HG03520 (cell line): Measurements from ENCODE around the gene SAFB.
"Not testable (repeated sequence)": the region's sequence is repeated elsewhere in the genome, so short reads cannot be mapped to it uniquely, and the experiment has no call there.

Experiments
- ATAC-seq: cut with Tn5 transposase; IDR thresholded peaks from one replicate; pipeline ENCODE4 v1.9.1; 2021; ENCODE audit warnings: mild to moderate bottlenecking, moderate library complexity; ENCODE audit not compliant: unreplicated experiment

SAFB gene

DNA sequence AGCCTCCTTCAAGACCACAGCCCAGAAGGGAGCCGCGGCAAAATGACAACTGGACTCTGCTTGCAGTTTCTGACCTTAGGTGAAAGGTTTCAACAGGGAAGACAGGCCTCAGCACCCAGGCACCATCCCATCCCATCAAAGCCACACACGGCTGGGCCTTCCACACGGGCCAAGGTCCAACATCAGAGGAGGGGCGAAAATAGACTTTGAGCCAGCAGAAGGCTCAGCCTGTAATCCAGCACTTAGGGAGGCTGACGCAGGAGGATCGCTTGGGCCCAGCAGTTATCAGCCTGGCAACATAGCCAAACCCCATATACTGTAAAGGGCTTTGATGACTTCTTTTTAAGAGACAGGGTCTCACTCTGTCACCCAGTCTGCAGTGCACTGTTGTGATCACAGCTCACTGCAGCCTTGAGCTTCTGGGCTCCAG, 28.3 kb upstream of the SAFB start:
- ATAC-seq: no peak

DNA sequence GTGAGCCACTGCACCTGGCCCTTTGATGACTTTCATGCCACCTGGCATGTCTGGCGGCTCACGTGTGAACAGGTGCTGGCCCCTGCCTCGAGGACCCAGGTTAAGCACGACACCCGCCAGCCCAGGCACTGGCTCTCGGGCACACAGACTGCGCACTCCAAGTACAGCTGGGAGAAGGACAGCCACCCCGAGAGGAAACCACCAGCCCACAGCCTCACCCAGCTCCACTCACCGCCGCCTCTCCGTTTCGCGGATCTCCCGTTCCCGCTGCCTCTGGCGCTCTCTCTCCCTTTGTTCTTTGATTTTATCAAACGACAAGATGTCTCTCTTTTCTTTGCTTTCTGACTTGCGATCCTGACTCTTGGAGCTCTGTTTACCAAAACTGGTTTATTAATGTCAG, 27.8 kb upstream of the SAFB start:
- ATAC-seq: no peak

DNA sequence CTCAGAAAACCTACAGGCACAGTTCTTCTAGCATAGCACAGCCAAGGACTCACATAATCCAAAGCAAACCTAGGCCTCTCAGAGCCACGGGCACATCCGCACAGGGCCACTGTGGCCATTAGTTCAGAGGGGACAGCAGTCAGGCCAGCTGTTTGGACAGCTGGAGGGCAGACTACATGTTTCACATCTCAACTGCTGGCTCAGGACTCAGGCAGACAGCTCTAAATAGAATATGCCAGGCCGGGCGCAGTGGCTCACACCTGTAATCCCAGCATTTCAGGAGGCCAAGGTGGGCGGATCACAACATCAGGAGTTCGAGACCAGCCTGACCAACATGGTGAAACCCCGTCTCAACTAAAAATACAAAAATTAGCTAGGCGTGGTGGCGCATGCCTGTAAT, 27.1 kb upstream of the SAFB start:
- ATAC-seq: no peak

DNA sequence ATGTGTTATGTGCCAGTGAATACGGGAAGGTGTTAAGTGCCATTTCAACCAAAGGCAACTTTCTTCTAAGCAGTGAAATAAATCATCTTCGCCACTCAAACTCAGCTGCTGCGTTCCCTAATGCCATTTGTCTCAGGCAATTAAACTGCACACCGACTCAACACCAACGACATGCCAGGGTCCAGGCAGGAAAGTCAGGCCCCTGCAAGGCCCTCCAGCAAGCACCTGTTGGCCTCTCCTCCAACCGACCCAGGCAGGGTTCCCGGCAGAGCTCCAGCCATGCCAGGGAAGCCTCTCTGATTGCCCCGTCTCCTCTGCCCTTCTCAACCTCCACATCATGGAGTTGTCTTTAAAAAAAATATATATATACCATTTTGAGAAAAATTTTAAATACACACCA, 22.1 kb upstream of the SAFB start:
- ATAC-seq: no peak

DNA sequence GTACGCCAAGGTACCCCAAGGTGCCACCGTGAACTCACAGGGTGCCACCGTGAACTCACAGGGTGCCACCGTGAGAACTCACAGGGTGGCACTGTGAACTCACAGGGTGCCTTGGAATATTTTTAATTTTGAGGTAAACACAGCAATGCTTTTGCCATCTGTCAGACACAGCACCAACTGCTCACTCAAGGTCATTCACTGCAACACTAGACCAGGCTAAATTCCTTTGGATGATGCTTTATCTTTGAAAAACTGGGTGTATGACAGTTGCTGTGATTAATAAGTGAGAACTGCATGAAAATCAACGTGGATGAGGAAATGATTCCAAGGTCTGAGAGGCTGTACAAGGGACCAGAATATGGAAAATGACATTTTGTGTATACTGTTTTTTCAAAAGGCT, 19.3 kb upstream of the SAFB start:
- ATAC-seq: no peak

DNA sequence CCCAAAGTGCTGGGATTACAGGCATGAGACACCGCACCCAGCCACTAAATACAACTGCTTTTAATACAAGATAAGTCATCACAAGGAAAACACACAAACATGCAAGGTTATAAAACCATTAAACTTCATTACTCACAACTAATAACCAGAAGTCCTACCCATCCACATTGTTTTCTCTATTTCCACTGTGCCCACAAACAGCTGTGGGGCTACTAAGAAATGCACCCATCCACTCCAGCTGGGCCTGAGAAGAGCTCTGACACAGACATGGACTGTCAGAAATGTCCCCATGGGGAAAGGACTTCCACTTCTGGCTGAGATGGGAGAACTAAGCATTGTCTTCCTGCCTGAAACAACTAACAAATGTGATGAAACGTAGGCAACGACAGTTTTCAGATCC, 17.5 kb upstream of the SAFB start:
- ATAC-seq: no peak

DNA sequence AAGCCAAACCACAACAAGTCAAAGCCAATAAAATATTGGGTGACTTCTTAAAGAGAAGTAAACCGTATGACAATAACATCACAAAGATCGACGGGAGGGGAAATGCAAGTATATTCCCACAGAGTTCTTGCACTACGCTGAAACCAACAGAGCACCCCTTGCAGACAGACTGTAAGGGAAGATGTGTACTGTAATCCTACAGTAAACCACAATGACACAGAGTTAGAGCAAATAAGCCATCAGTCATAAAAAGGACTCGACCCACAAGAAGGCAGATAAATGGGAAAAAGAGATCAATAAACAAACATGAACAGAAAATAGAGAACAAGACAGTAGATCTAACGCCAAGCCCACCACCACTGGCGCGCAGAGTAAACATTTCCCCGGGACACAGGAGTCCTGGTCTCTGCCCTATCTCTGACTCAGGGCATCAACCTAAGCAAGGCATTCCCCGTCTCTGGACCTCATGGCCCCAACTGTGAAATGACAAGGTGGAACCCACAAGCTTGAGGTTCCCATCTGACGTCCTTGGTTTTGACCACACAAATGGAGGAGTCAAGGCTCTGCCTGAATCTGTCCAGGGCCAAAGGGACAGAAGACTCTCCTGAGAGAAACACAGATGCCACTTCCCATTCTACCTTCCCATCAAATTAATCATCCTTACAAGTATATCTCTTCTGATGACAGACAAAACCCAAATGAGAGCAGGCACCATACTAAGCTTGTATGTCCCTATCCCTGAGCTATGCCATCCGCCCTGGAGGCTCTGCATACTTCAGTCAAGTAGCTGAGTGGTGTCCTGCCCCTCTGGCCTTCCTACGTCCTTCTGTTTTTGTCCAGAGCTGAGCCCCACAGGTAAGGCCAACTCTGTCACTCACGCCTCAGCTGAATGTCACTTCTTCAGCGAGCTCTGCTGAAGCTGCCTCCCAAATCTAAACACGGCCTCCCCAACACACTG, 15.3 kb upstream of the SAFB start:
- ATAC-seq: no peak

DNA sequence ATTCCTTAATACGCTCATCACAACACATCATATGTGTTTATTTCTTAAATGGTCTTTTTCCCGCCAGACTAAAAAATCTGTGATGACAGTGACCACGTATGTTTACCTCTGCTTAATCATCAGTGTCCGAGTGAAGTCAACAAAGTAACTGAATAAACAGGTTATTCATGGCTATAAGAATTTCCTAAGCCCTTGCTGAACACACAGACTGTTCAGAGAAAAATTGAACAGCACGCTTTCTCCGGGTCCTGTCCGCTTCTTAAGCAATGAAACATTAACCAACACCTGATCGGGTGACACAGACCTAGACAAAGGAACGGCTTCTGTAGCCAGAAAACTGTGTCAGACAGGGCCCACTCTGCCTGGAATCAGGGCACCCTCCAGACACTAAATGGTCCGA, 14.6 kb upstream of the SAFB start:
- ATAC-seq: no peak

DNA sequence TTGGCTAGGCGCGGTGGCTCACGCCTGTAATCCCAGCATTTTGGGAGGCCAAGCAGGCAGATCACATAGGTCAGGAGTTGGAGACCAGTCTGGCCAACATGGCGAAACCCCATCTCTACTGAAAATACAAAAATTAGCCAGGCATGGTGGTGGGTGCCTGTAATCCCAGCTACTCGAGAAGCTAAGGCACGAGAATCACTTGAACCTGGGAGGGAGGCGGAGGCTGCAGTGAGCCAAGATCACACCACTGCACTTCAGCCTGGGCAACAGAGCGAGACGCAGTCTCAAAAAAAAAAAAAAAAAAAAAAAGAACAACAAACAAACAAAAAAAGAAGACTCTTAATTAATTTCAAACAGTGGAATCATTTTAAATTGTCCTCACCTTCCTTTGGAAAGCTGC, 14.1 kb upstream of the SAFB start:
- ATAC-seq: not testable (repeated sequence)

DNA sequence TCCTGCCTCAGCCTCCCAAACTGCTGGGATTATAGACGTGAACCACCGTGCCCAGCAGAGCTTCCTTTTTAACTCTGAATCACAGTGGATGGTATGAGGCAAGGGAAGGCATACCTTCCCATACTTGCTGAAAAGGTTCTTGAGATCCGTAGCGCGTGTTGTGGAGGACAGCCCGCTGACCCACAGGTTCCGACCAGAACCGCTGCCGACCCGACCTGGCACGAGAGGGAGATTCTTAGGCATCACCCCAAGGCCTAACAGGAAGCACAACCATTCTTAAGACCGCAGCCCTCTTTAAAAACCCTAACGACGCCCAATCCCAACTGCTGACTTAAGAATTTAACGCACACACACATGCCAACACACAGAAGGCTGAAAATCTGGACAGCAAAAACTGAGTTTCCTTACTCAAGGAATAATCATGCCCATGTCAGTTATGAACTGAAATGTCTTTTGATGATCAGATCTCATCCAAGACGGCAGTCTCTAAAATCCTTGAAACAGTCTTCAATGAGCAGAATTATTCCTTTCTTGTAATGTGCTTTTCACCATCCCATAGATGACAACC, 12.9 kb upstream of the SAFB start:
- no peak for ATAC-seq

DNA sequence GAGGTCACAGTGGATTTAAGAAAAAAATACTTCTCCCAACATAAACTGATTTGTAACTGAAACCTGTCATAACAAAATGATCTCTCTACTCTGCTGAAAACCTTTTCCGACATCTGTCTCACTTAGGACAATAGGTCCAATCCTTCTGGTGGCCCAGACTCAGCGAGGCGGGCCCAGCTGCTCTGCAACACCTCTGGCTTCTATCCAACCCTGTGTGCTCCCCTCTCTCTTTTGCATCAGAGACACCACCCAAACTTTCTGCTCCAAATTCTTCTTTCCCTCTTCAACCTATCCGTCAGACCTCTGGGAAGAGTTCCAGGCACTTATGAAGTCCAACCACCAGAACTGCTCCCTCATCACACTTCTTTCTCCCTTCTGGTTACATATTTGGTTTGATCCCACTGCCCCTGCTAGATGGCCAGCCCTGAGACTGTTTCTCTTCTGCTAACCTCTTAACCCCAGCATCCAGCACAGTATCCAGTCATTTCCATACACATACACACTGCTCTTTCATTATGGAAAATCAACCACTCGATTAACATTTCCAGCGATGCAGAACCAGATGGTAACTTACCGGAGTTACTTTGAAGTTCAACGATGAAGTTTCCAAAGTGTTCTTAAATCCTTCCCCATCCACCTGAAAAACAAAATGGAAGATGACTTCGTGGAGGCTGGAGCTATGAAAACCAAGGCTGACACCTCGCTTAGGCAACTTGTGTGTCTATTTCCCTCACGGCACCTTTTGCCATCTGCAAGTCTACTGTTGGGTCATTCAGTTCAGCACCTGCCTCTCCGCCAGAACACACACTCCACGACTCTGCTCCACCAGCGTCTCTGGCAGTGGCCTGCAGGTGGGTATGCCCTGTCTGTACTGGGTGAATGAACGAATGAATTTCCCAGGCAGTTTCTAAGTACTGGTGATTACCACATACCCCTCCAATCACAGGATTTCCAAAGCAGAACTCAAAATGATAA, 9.7 kb upstream of the SAFB start:
- no peak for ATAC-seq

DNA sequence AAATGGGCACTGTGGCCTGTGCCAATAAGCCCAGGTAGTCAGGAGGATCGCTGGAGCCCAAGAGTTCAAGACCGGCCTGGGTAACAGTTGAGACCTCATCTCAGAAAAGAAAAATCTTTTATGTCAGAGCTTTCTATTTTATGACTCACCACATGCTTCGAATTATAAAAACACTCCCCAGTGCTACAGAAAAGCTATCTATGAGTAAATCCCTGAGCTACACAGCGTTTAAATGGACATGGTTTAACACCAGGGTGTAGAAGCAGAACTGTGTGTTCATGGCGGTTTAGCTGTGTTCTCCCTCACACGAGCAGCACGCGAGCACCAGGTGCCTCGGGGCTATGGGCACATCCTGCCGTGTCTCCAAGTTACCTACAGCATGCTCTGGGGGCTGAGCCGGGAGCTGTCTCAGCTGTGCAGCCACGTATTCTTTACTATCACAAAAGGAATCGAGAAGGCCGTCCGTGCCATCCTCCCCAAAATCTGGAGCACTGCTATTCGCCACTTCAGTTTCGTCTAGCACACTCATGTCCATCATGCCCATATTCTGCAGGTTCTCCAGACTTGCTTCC, 7.0 kb upstream of the SAFB start:
- no peak for ATAC-seq

DNA sequence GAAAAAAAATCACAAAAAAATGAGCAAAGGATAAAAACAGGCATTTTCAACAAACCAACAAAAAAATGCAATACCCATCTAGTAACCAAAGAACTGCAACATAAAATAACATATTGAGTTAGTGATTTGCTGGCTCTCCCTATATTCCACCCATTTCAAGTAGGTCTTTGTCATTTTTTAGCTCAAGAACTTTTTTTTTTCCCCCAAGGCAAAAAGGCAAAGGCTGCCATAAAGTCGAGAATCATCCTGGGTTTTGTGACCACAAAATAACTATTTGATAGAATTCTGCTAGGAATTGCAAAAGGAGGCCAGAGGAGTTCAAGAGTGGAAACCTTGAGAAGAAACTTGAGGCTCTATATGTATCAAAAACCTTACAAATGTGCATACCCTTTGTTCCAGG, 5.8 kb upstream of the SAFB start:
- ATAC-seq: no peak

DNA sequence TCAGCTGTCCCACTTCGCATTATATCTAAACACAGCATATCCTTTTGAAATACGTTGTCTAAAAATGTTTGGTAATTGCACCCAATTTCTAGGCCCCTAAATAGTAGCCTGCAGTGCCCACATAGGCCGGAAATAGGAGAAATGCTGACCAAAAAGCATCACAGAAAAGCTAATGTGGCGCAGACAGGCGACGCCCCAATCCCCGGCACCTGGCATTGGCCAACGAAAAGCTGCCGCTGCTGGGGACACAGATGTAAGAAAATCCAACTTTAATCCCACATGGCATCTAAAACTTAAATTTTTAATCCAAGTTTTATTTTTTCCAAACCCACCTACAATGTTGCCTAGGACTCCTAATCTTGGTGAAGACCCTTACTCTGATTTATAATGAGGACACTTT, 4.3 kb upstream of the SAFB start:
- no peak for ATAC-seq

DNA sequence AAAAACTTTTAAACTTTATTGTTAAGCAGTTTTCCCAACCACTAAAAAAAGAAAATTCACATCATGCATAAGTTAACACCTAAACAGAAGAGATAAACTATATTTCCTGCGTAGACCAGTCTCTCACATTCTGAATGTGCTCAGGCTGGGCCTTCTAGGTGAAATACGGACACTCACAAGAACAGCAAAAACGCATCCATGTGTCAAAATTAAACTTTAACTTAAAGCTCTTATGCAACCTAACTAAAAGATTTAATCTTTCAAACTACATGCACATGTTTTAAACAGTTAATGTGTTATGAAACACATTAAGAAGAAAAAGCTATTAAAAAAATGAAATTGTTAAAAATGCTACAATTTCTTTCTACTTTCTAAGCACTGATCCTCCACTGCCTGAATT, 2.9 kb upstream of the SAFB start:
- ATAC-seq: no peak

DNA sequence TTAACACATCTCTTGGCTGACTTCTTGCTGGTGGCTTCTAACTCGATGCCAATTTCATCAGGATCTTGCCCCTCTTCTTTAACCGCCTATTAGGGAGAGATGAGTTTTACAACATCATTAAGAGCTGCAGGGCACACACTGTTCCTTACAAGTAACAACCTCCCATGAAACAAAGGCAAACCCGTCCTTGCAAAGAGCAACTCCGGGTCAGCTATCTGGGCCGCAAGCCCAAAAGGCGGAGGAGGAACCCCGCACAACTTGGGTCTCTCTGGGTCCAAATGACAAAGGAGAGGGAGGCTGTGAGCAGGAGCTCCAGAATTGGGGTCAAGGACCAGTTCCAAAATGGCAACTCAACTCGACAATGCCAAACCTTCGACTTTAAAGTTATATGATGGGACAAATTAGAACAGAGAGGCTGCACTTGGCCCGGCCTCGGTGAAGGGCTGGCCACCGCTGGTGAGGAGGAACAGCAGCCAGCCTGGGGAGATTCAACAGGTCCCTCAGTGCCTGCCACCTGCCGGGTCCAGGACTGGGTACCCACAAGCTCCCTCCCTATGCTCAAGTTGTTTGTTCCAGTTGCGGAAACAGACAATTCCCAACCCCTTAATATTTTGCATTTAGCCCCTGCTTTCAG, 1.5 kb upstream of the SAFB start:
- ATAC-seq: no peak

DNA sequence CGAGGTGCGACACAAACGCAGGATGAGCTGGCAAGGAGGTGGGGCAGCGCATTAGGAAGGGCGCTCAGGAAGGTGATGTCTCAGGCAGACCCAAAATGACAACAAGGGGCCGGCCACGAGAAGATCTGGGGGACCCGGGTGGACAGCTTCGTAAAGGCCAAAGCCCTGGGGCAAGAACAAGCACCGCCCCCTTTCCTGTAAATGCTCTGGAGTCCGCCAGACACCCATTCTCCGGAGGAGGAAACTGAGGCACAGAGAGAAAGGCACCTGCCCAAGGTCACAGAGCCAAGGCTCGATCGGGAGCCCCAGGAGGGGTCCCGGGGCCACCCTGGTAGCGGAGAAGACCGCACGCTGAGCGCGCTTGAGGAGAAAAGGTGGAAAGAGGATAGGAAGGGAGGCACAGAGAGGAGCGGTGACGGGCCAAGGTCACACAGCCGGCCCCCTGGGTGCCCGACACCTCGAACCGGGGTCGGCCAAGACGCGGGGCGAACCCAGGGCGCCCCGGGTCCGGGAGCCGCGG, 878 bp upstream of the SAFB start:
- no peak for ATAC-seq

DNA sequence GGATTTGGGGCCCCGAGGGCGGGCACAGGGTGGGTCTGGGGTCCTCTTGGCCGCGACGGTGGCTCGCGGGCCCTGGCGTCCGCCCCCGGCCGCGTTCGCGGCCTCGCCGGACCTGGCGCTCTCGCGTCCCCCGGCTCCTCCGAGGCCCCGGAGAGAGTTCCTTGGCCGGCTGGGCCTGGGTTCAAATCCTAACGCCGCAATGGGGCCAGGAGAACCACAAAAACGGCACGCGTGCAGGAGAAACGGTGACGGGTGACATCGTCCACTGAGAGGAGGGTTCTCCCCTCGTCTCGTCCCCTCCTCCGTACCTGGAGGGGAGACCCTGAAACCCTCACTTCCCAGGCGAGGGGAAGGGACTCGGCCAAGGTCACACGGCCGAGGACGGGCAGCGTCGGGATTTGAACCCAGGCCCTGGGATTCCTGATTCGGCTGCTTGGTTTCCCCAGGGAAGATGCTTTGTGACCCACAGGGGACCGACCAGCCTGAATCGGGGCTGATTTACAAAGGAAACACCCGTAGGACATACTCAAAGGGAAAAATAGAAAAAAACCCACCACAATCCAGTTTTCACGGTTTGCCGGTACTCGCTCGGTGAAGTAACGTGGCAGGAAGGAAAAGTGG, 624 bp downstream of the SAFB start:
- ATAC-seq: no peak

DNA sequence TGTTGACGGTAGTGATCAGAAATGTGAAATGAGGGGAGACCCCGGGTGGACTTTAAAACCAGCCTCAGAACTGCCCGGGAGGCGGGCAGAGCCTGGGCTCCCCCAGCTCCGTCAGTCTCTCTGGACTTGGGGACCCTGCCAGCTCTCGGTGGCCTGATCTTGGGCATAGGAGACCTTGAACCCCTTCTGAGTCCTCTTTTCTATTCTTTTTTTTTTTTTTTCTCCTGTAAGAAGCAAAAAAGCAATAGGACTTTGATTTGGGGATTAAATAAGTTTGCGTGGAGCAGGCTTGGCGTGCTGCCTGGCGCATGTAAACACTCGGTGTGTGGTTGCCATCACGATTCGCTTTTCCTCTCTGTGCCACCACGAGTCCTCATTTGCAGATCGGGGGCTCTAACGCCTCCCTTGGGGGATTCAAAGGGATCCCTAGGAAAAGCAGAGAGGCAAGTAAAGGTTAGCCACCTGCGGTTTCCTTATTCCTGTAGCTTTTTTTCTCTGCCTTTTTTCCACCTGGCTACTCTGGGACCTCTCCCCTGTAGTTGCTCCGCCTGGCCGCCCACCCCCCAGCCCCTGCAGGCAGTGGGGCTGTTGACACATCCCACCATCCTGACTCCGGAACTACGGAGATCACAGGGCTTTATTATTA, 1.3 kb downstream of the SAFB start:
- ATAC-seq: no peak
